Measurements from ENCODE around the gene MRPL36.
"Not testable (repeated sequence)": the region's sequence is repeated elsewhere in the genome, so short reads cannot be mapped to it uniquely, and the experiment has no call there.

MRPL36 gene

GRCh38 chr5:1797103-1797800 lies 2.4 kb downstream of the MRPL36 start:
- DNase-seq (ENCODE audit: low spot score): no peak

GRCh38 chr5:1796371-1797102 lies 3.1 kb downstream of the MRPL36 start:
- DNase-seq (ENCODE audit: low spot score): no peak

- DNase-seq (ENCODE audit: low spot score): no peak
Measured at GRCh38 chr5:1795931-1796330, 3.7 kb downstream of the MRPL36 start.

- DNase-seq (ENCODE audit: low spot score): no peak
Measured at GRCh38 chr5:1795506-1795905, 4.1 kb downstream of the MRPL36 start.

DNA sequence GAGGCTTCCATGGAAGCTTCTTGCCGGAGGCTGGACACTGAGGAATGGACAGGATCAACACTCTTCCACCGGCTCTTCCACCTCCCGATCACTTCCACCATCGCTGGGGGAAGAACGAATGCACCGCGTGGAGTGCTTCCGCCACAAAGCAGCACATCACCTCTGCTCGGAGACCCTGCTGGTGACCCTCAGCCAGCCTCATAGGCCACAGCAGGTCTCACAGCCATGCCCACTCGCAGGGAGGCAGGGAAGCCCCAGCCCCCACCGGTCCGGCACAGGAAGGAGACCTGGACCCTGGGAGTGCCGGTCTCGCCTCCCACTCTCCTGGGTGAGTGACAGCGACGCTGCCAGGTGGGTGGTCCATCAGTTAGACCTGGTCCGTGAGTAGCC lies 4.7 kb downstream of the MRPL36 start:
- DNase-seq (ENCODE audit: low spot score): no peak

DNA sequence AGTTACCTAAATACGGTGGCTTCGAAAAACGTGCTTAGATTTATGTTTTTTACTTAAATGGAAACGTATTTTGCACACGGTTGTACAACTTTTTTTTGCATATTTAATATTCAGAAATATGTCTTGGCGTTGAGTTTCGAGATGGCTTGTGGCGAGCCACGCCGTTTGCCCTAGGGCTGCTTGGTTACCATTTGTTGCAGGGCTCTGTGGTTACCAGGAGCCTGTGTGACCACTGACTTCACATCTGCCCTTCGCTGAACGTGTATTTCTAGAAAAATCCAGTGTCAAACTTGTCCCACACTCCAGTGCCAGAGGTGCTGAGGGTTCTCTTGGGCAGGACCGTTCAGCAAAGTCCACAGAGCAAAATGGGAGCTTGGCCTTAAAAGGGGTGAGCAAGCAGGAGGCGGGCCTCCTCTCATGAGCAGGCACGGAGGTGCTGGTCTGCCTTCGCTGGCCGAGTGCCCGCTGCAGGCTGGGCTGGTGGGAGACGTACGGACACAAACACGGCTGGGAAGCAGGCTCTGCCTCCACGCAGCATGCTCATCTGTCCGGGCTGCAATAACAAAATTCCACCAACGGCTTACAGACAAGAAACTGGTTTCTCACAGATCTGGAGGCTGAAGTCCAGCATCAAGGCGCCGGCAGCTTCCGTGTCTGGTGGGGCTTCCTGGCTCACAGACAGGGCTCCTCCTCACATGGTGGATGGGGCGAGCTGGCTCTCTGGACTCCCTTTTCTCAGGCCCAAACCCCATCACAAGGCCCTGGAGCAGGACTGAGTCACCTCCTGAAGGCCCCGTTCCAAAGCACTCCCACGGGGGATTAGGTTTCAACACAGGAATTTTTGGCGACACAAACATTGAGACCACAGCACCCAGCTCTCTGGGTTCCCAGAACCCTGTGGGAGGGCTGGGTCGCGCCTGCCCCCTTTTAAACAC lies 5.4 kb downstream of the MRPL36 start:
- DNase-seq (ENCODE audit: low spot score): no peak

DNA sequence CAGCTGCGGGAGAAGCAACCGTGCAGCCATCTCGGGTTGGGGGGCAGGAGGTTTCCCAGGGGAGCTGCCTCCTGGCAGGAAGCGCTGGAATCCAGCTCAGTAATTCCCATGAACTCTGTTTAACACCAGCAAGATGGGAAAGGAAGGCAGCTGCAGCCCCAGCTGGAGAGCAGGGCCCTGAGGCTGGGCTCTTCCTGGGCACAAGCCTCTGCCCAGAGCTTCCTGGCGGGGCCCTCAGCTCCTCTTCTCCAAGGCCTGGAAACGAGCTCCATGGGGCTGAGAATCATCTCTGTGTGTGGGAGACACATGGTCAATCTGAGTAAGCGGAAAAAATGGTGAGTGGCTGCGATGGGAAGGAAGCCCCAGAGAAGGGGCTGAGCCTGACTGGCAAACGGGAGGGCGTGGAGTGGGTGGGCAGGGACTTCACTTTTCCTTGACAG lies 6.3 kb downstream of the MRPL36 start:
- DNase-seq (ENCODE audit: low spot score): no peak

DNA sequence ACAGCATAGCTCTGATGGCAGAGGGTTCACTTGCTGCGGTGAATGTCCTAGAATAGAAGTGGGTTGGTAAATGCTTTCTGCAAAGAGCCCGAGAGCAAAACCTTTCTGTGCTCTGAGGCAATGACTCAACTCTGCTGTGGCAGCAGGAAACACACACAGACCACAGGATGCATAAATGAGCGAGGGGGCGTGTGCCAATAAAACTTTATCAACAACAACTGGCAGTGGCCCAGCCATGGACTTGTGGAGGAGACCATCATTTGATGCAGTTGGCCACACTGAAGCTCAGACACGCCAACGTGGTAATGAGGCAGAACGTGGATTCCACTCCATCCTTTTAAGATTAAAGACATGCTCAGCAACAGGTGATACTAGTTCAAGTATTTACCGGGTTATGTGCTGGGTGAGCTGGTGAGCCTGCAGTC lies 6.8 kb downstream of the MRPL36 start:
- DNase-seq (ENCODE audit: low spot score): no peak

- no peak for DNase-seq (ENCODE audit: low spot score)
Measured at GRCh38 chr5:1791176-1791575, 8.5 kb downstream of the MRPL36 start.

DNA sequence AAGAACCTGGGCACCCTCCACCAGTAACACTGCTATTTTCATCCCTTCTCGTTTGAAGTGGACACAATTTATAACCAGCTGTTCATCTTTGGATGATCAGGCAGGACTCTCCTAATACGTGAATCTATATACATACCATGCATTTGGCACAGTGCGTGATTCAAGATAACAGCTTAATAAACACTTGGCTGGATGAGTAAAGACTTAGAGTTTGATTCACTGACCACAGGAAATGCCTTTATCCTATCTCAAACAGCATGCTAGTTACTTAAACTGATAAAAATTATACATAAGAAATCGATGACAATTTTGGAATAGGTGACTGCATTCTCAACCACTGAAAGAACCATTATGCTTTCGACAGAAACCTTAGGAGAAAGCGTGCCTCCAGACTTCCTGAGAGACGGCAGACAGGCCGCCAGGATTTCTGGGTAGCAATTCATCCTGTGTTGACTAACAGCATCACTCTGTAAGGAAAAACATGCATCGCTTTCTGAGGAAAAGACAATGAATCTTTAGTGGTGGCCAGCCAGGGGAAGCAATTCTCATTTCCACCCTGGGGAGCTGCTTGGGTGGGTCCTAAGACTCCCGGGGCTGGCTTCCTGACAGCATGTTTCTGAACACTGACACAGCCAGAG lies 9.7 kb downstream of the MRPL36 start:
- no peak for DNase-seq (ENCODE audit: low spot score)

GRCh38 chr5:1789438-1789833 lies 10.2 kb downstream of the MRPL36 start:
- not testable (repeated sequence) for DNase-seq (ENCODE audit: low spot score)

DNA sequence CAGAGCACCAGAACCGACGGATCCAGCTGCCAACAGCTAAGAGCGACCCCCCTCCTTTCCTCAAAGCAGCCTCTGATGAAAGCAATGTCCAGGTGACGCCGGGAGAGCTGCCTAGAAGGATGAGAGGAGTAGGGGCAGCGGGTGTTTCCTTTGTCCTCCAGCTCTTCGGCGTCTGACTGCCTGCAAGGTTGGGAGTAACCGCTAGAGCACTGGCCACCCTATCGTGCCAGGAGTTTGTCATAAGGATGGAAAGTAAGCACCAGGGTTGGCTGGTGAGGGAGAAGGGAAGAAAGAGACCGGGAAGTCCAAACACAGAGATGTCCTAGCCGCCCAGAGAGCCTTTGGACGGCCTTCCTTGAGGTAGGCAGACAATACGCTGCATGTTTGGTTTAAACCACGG lies 10.8 kb downstream of the MRPL36 start:
- peak; percentile 16 for DNase-seq (ENCODE audit: low spot score)

GRCh38 chr5:1788200-1788599 lies 11.4 kb downstream of the MRPL36 start:
- DNase-seq (ENCODE audit: low spot score): no peak

- no peak for DNase-seq (ENCODE audit: low spot score)
Measured at GRCh38 chr5:1787472-1788047, 12.1 kb downstream of the MRPL36 start.

DNA sequence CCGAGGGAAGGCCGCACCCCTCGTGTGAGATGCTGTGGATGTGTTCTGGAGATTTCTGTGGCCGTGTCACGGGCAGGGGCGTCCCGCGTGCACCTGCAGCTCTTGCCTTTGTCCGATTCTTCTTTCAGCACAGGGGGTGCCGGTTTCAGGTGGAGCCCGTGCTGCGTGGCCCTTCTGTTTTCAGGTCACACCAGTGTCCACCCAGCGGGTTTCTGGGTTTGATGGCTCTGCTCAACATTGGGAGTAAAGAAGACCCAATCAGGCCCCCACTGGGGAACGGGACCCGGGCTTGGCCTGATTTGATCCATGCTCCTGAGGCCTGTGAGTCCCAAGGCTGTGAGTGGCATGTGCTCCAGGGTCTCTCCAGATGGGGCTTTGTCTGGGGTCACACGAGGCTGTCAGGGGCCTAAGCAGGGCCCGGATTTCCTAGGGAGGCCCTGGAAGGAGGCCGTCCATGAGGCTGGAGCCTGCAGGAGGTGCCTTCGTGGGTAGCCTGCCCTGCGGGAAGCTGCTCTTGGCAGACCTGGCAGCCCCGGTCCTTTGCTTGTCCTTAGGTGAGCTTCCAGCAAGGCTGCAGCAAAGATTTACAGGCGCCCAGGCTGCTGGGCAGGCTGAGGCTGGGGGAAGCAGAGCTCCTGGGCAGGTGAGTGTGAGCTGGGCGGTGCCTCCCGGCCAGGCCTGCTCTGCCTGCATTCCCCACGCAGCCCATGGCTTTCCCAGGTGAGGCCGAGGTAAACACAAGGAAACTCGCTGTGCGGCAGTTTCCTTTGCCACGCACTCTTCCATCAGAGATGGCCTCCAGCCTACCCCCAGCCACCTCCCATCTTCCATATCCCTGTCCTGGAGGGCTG lies 12.8 kb downstream of the MRPL36 start:
- no peak for DNase-seq (ENCODE audit: low spot score)

DNA sequence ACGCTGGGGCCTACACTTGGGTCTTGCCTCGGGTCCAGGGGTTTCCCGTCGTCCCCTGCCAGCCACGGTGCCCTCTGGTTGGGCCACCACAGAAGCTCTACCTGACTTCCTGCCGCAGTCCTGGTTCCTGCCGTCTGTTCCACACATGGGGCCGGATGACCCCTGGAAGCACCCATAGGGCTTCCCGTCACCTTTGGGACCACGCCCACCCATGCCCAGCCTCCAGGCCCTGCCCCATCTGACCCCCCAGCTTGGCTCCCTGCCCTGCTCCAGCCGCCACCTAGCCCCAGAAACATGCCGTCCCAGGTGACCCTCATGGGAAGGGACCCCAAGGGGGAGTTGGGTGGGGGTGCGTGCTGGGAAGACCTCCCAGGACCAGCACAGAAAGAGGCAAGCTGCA lies 13.7 kb downstream of the MRPL36 start:
- no peak for DNase-seq (ENCODE audit: low spot score)

DNA sequence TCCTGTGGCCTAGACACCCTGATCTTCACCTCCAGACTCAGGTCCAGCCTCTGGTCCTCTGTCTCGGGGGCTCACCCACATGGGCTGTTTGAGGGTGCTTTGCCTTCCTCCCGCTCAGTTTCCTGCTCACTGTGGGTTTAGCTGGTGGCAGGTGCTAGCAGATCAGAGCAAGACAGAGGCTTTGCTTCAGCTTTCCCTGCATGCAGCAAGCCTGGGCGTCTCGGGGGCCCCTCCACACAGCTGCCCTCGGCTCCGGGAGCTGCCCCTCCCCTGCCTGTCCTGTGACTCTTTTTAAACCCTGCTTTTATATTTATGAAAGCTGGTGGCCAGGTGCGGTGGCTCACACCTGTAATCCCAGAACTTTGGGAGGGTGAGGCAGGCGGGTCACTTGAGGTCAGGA lies 14.6 kb downstream of the MRPL36 start:
- no peak for DNase-seq (ENCODE audit: low spot score)

DNA sequence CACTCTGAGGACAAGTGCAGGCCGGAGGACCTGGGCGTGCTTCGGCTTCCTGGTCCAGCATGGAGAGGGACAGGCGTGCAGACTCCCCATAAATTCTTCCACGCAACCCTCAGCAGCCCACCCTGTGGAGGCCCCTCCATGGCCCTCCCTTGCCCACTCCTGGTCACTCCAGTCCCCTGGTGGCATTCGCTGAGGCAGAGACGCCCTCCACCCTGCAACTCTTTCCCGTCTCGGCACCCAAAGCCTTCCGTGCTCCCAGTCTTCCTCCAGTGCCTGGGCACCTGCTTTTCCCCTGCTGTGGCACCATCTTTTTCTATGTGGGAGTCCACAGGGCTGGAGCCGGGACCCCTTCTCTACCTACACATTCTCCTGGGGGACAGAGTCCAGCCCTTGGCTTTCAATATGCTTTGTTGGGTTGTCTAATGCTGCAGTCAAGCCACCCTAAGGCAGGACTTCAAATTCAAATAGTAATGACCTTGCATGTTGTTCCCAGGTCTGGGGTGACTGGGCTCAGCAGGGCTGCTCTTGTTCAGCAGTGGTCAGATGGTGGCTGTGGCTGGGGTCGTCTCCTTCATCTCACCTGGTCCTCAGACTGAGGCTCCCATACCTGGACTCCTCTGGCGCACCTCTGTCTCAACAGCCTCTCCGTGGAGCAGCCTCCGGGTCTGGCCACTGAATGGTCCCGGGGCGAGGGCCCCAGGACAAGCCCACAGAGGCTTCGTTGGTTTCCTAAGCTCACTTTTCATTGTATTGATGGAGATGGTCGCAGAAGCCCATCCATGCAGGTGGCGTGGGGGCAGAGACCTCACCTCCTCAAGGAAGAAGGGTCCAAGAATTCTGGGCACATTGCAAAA lies 15.2 kb downstream of the MRPL36 start:
- DNase-seq (ENCODE audit: low spot score): no peak

- DNase-seq (ENCODE audit: low spot score): no peak
Measured at GRCh38 chr5:1783216-1783554, 16.5 kb downstream of the MRPL36 start.
